ENCODE measurements around the gene PRSS16.

PRSS16 gene

DNA sequence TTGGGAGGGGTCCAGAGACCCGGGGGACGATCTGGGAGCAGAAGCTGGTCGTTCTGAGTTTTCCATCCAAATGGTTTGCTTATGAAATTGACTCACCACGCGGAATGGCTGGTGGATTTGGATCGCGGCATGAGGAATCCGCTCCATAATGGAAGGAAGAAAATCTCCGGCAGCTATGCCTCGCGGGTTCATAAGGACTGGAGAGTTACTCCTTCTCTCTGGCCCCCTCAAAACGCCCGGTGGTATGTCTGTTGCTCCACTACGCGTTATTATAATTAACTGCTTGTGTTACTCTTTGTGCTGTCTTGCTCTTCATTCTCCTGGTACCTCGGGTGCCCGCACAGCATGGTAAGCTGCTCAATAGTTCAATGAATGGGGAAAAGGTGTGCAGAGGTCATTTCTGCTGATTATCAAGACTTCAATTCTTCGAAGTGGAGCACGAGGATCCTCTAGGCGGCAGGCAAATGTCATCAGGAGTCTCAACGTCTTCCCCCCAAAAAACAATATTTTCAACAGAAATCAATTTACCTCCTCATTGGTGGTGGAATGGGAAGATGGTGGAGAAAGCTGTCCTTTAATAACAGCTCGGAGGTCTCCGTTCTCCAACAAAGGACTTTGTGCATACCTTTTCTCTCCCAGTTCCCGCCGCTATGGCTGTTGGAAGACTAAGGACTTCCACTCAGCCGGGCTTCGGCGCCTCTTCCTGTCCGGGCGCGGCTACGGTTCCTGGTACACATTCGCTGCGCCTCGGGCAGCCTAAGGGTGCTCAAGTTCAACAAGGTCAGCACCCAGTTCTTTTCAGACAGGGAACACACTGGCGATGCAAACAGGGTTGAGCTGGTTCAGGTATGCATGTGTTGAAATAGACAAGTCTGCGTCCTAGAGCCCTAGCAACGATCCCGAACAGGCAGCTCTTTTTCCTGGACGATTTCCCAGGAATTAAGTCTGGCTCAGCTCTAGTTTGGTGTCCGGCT lies 9.2 kb upstream of the PRSS16 start:
- Histone ChIP-seq H3K27me3 (ENCODE audit: low read depth, low read length) (no peaks in the 10 kb centered on the region), H3K9ac (ENCODE audit: low read length) (no peak overlapping the region), H3K4me2 (ENCODE audit: low read length) (peak overlapping the region; percentile 66), H3K36me3 (replicated peaks; ENCODE audit: low read depth, low read length) (no peaks in the 10 kb centered on the region), H3K4me1 (ENCODE audit: low read length) (peaks cover 10% of the 10 kb centered on the region), H4K20me1 (ENCODE audit: insufficient read depth, low read length) (no peaks in the 10 kb centered on the region), H2AFZ (ENCODE audit: low read depth, low read length) (peak overlapping the region; percentile 29), H3K27ac (ENCODE audit: low read length) (no peak overlapping the region), H3K79me2 (ENCODE audit: low read length) (no peaks in the 10 kb centered on the region), H3K4me3 (ENCODE audit: low read length) (peak overlapping the region; percentile 68), H3K9me3 (ENCODE audit: insufficient read depth, low read length) (no peaks in the 10 kb centered on the region)
- TF ChIP-seq EZH2phosphoT487 (IDR thresholded peaks at IDR 0.05; ENCODE audit: low read depth): no peak
- TF ChIP-seq, protein P1, sequence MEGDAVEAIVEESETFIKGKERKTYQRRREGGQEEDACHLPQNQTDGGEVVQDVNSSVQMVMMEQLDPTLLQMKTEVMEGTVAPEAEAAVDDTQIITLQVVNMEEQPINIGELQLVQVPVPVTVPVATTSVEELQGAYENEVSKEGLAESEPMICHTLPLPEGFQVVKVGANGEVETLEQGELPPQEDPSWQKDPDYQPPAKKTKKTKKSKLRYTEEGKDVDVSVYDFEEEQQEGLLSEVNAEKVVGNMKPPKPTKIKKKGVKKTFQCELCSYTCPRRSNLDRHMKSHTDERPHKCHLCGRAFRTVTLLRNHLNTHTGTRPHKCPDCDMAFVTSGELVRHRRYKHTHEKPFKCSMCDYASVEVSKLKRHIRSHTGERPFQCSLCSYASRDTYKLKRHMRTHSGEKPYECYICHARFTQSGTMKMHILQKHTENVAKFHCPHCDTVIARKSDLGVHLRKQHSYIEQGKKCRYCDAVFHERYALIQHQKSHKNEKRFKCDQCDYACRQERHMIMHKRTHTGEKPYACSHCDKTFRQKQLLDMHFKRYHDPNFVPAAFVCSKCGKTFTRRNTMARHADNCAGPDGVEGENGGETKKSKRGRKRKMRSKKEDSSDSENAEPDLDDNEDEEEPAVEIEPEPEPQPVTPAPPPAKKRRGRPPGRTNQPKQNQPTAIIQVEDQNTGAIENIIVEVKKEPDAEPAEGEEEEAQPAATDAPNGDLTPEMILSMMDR (IDR thresholded peaks at IDR 0.05; ENCODE audit: low read depth, low read length): no peak

DNA sequence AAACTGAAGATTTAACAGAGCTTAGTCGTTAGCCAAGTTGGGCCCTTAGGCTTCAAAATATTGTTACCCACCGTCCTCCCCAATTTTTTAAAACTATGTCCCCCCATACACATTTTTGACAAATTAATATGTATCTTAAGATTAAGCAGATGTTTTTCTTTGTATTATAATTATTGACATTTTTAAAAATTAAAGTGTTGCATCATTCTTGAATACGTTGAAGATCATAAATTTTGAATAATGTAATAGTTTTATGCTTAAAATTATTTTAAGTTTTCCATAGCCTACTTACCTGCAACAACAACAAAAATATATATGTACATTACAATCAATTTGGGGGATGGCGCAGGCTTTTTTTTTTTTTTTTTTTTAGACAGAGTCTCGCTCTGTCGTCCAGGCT lies 8.2 kb upstream of the PRSS16 start:
- H3K79me2 ChIP-seq (ENCODE audit: low read length): no peaks in the 10 kb centered on the region
- H2AFZ ChIP-seq (ENCODE audit: low read depth, low read length): no peak overlapping the region
- no peaks in the 10 kb centered on the region for H3K27me3 ChIP-seq (ENCODE audit: low read depth, low read length)
- H3K4me3 ChIP-seq (ENCODE audit: low read length): no peak overlapping the region
- TF ChIP-seq, protein P1 (IDR thresholded peaks at IDR 0.05; ENCODE audit: low read depth, low read length): no peak
- no peak for TF ChIP-seq EZH2phosphoT487 (IDR thresholded peaks at IDR 0.05; ENCODE audit: low read depth)
- no peaks in the 10 kb centered on the region for H3K36me3 ChIP-seq (replicated peaks; ENCODE audit: low read depth, low read length)
- no peak overlapping the region for H3K4me2 ChIP-seq (ENCODE audit: low read length)
- no peak overlapping the region for H3K27ac ChIP-seq (ENCODE audit: low read length)
- peaks cover 10% of the 10 kb centered on the region for H3K4me1 ChIP-seq (ENCODE audit: low read length)
- no peaks in the 10 kb centered on the region for H3K9me3 ChIP-seq (ENCODE audit: insufficient read depth, low read length)
- no peaks in the 10 kb centered on the region for H4K20me1 ChIP-seq (ENCODE audit: insufficient read depth, low read length)
- no peak overlapping the region for H3K9ac ChIP-seq (ENCODE audit: low read length)

DNA sequence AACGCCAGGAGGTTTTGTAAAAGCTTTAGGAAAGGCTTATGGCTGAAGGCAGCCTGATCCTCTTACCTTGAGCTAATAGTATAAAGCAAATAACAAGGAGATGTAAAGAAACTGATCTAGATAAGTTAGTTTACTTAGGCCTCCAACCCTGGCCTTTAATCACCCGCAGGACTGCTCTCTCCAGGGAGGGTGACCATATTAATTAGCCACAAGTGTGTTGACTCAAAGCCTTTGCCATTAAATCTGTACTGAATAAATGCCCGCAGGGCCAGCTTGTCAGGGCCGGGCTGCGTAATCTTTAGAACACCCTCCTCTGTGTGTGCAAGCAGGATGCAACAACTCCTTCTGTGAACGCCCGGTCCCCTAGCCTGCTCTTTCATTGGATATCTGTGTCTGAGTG lies 6.1 kb upstream of the PRSS16 start:
- H3K4me1 ChIP-seq (ENCODE audit: low read length): peaks cover 8% of the 10 kb centered on the region
- H3K4me2 ChIP-seq (ENCODE audit: low read length): no peak overlapping the region
- H3K9ac ChIP-seq (ENCODE audit: low read length): no peak overlapping the region
- TF ChIP-seq, protein P1 (IDR thresholded peaks at IDR 0.05; ENCODE audit: low read depth, low read length): no peak
- no peak for TF ChIP-seq EZH2phosphoT487 (IDR thresholded peaks at IDR 0.05; ENCODE audit: low read depth)
- no peak overlapping the region for H3K27ac ChIP-seq (ENCODE audit: low read length)
- H3K79me2 ChIP-seq (ENCODE audit: low read length): no peaks in the 10 kb centered on the region
- H2AFZ ChIP-seq (ENCODE audit: low read depth, low read length): no peak overlapping the region
- no peaks in the 10 kb centered on the region for H3K36me3 ChIP-seq (replicated peaks; ENCODE audit: low read depth, low read length)
- no peak overlapping the region for H3K4me3 ChIP-seq (ENCODE audit: low read length)
- H3K9me3 ChIP-seq (ENCODE audit: insufficient read depth, low read length): no peaks in the 10 kb centered on the region
- no peaks in the 10 kb centered on the region for H4K20me1 ChIP-seq (ENCODE audit: insufficient read depth, low read length)
- H3K27me3 ChIP-seq (ENCODE audit: low read depth, low read length): no peaks in the 10 kb centered on the region

DNA sequence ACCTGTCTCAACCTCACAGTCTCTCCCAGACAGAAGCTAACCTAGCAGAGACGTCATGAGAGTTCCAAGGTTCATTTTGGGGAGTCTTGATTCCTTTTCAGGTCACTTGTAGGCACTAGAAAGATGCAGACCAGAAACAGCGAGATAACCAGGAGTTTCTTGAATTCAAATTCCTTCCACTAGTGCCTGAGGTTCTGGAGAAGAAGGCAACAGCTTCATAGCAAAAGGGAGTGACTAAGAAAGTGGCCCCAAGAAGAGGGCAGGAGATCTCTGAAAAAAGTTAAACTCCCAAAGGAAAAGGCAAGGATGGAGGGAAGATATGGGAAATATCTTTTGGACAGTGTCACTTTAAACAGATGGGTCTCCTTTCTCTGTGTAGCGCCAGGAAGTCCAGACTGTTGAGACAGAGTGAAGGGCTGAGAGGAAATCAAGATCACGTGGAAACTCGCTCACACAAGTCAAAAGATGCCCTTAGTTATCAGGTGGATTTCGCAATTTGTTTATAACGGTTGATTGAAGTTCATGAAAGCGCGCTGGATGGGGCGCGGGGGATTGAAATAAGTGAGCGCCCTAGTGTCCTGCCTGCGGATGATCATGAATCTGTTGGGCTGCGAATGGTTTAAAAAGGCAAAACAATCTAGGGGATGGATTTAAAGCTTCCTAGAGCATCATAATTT lies 4.8 kb upstream of the PRSS16 start:
- H3K79me2 ChIP-seq (ENCODE audit: low read length): no peaks in the 10 kb centered on the region
- H3K27me3 ChIP-seq (ENCODE audit: low read depth, low read length): no peaks in the 10 kb centered on the region
- H3K27ac ChIP-seq (ENCODE audit: low read length): no peak overlapping the region
- no peaks in the 10 kb centered on the region for H3K36me3 ChIP-seq (replicated peaks; ENCODE audit: low read depth, low read length)
- no peak overlapping the region for H2AFZ ChIP-seq (ENCODE audit: low read depth, low read length)
- no peaks in the 10 kb centered on the region for H3K9me3 ChIP-seq (ENCODE audit: insufficient read depth, low read length)
- no peak overlapping the region for H3K9ac ChIP-seq (ENCODE audit: low read length)
- H3K4me3 ChIP-seq (ENCODE audit: low read length): no peak overlapping the region
- no peak for TF ChIP-seq EZH2phosphoT487 (IDR thresholded peaks at IDR 0.05; ENCODE audit: low read depth)
- TF ChIP-seq, protein P1 (IDR thresholded peaks at IDR 0.05; ENCODE audit: low read depth, low read length): no peak
- no peaks in the 10 kb centered on the region for H3K4me1 ChIP-seq (ENCODE audit: low read length)
- no peaks in the 10 kb centered on the region for H4K20me1 ChIP-seq (ENCODE audit: insufficient read depth, low read length)
- no peak overlapping the region for H3K4me2 ChIP-seq (ENCODE audit: low read length)
